Loucy (cell line): ENCODE results near the gene KLHL35.
"Not testable (repeated sequence)": the region's sequence is repeated elsewhere in the genome, so short reads cannot be mapped to it uniquely, and the experiment has no call there.

Experiments
- H2AFZ ChIP-seq: fragments of 200-600 bp; sonication (generic); 2 replicates; pipeline ENCODE4 v1.6.0; 2016; ENCODE audit warnings: antibody characterized with exemption, mild to moderate bottlenecking, low read length, moderate library complexity
- H3F3A ChIP-seq: fragments of 200-600 bp; 2 replicates; pipeline ENCODE4 v1.6.0; 2016; ENCODE audit warnings: antibody characterized with exemption, low read depth, mild to moderate bottlenecking
- H3K27me3 ChIP-seq: fragments of 200-600 bp; sonication (generic); 2 replicates; pipeline ENCODE4 v1.6.1; 2014; ENCODE audit warnings: low read length, mild to moderate bottlenecking; ENCODE audit not compliant: insufficient read depth, poor library complexity, severe bottlenecking
- H3K36me3 ChIP-seq: fragments of 200-600 bp; sonication (generic); 2 replicates; pipeline ENCODE4 v1.6.1; 2016; ENCODE audit warnings: low read length; ENCODE audit not compliant: insufficient read depth
- H3K4me1 ChIP-seq: fragments of 200-600 bp; sonication (generic); 2 replicates; pipeline ENCODE4 v1.5.1; 2014; ENCODE audit warnings: low read length, mild to moderate bottlenecking; ENCODE audit not compliant: insufficient read depth, poor library complexity, severe bottlenecking
- H3K4me2 ChIP-seq: fragments of 200-600 bp; sonication (generic); 2 replicates; pipeline ENCODE4 v1.6.0; 2014; ENCODE audit warnings: antibody characterized with exemption, low read length, low read depth, mild to moderate bottlenecking; ENCODE audit not compliant: poor library complexity, severe bottlenecking
- H3K4me3 ChIP-seq: fragments of 200-600 bp; sonication (generic); 2 replicates; pipeline ENCODE4 v1.5.1; 2014; ENCODE audit warnings: low read length, mild to moderate bottlenecking, mixed read lengths; ENCODE audit not compliant: poor library complexity, severe bottlenecking
- H3K79me2 ChIP-seq: fragments of 200-600 bp; sonication (generic); 2 replicates; pipeline ENCODE4 v1.6.1; 2014; ENCODE audit warnings: low read length; ENCODE audit not compliant: insufficient read depth
- H3K9ac ChIP-seq: fragments of 200-600 bp; sonication (generic); 2 replicates; pipeline ENCODE4 v1.6.0; 2014; ENCODE audit warnings: mild to moderate bottlenecking, low read depth, low read length, moderate library complexity; ENCODE audit not compliant: poor library complexity, severe bottlenecking
- H3K9me2 ChIP-seq: fragments of 200-600 bp; sonication (generic); replicated peaks from 2 replicates; pipeline ENCODE4 v1.6.1; 2016; ENCODE audit warnings: low read depth, low read length, mixed read lengths
- H3K9me3 ChIP-seq: fragments of 200-600 bp; sonication (generic); 2 replicates; pipeline ENCODE4 v1.6.1; 2014; ENCODE audit warnings: mild to moderate bottlenecking, antibody characterized with exemption, low read length, low read depth; ENCODE audit not compliant: insufficient read depth
- H4K20me1 ChIP-seq: fragments of 200-600 bp; sonication (generic); 2 replicates; pipeline ENCODE4 v1.6.0; 2014; ENCODE audit warnings: antibody characterized with exemption, low read length, mild to moderate bottlenecking; ENCODE audit not compliant: insufficient read depth, poor library complexity, severe bottlenecking
- CTCF ChIP-seq: fragments of 200-600 bp; sonication (generic); conservative IDR thresholded peaks from 2 replicates; pipeline ENCODE4 v1.5.1; 2014; ENCODE audit warnings: mild to moderate bottlenecking, antibody characterized with exemption, low read length
- EZH2phosphoT487 ChIP-seq: fragments of 200-600 bp; IDR thresholded peaks from 2 replicates; pipeline ENCODE4 v1.6.1; 2018; ENCODE audit warnings: antibody characterized with exemption, mild to moderate bottlenecking, moderate library complexity, borderline replicate concordance

Gene KLHL35

GRCh38 chr11:75383246-75383645 lies 49.8 kb downstream of the KLHL35 start:
- Histone ChIP-seq H2AFZ (0 out of 2 replicates have a peak overlapping the region, but pooled peaks have one; percentile 46), H3K79me2 (no peaks in the 10 kb centered on the region), H3F3A (no peaks in the 10 kb centered on the region), H3K4me3 (peak overlapping the region; percentile 55), H4K20me1 (no peaks in the 10 kb centered on the region), H3K9me3 (no peaks in the 10 kb centered on the region), H3K27me3 (no peaks in the 10 kb centered on the region), H3K36me3 (no peaks in the 10 kb centered on the region), H3K9ac (peak overlapping the region; percentile 61), H3K9me2 (no peaks in the 10 kb centered on the region), H3K4me2 (peak overlapping the region; percentile 75), H3K4me1 (peaks cover 31% of the 10 kb centered on the region)
- TF ChIP-seq EZH2phosphoT487, result no peak
- TF ChIP-seq CTCF, result no peak

- no peaks in the 10 kb centered on the region for H3K27me3 ChIP-seq
- peaks cover 36% of the 10 kb centered on the region for H3K4me1 ChIP-seq
- peak overlapping the region; percentile 57 for H3K9ac ChIP-seq
- no peaks in the 10 kb centered on the region for H3K79me2 ChIP-seq
- no peaks in the 10 kb centered on the region for H4K20me1 ChIP-seq
- H3K9me2 ChIP-seq, result no peaks in the 10 kb centered on the region
- no peaks in the 10 kb centered on the region for H3F3A ChIP-seq
- H3K4me3 ChIP-seq, result no peak overlapping the region
- H3K36me3 ChIP-seq, result no peaks in the 10 kb centered on the region
- H3K9me3 ChIP-seq, result no peaks in the 10 kb centered on the region
- H2AFZ ChIP-seq, result peak overlapping the region; percentile 90
- TF ChIP-seq EZH2phosphoT487 (no peak), CTCF (no peak)
- no peak overlapping the region for H3K4me2 ChIP-seq
These were observed 52.1 kb downstream of the KLHL35 start for GRCh38 chr11:75380716-75381420.

GRCh38 chr11:75380245-75380644 lies 52.8 kb downstream of the KLHL35 start:
- H3K9me3 ChIP-seq, result no peaks in the 10 kb centered on the region
- no peak overlapping the region for H3K4me2 ChIP-seq
- peaks cover 36% of the 10 kb centered on the region for H3K4me1 ChIP-seq
- H3K9me2 ChIP-seq, result no peaks in the 10 kb centered on the region
- peak overlapping the region; percentile 90 for H2AFZ ChIP-seq
- no peaks in the 10 kb centered on the region for H3K36me3 ChIP-seq
- no peaks in the 10 kb centered on the region for H3F3A ChIP-seq
- H3K79me2 ChIP-seq, result no peaks in the 10 kb centered on the region
- peak overlapping the region; percentile 57 for H3K9ac ChIP-seq
- H3K4me3 ChIP-seq, result no peak overlapping the region
- H4K20me1 ChIP-seq, result no peaks in the 10 kb centered on the region
- TF ChIP-seq EZH2phosphoT487, result no peak
- TF ChIP-seq CTCF, result no peak
- H3K27me3 ChIP-seq, result no peaks in the 10 kb centered on the region

- H3F3A ChIP-seq, H3K4me3 ChIP-seq, H3K79me2 ChIP-seq, H3K9me2 ChIP-seq, H3K9me3 ChIP-seq, H3K4me2 ChIP-seq, H3K36me3 ChIP-seq, H3K9ac ChIP-seq, H3K27me3 ChIP-seq, H4K20me1 ChIP-seq, H2AFZ ChIP-seq: not testable (repeated sequence)
- H3K4me1 ChIP-seq, result peaks cover 28% of the 10 kb centered on the region
These were observed 54.2 kb downstream of the KLHL35 start for GRCh38 chr11:75378776-75379175.
